ENCODE measurements around the gene HSD17B14. TPM values are rescaled to one million over a fixed set of nuclear protein-coding genes. Genes with fewer than 3 reads are reported as not detected.

The HSD17B14 gene
- total and polyA plus RNA-seq, 2 of the 13 experiments (the other 11 are each of a cell fraction or from before 2014, with no cell fraction given), result 0.58 to 1.2 TPM

GRCh38 chr19:48795055-48795684 is 41.1 kb downstream of the HSD17B14 start:
- H4K20me1 ChIP-seq (ENCODE audit: insufficient read depth, low read length), result no peaks in the 10 kb centered on the region
- BruUV-seq (replicated peaks), result no TSS peak
- CTCF ChIA-PET (ENCODE audit: low intra/inter-chr PET ratio, low total read pairs), result interaction anchor here (0.8 to 1.1 kb wide), 4 partner anchors 40 to 47 kb away, joined by 3 to 7 read pairs (median 4); partner anchors contain the start of gene HSD17B14
- H3K4me2 ChIP-seq (ENCODE audit: low read depth, low read length), result peak overlapping the region; percentile 61
- peaks cover 29% of the 10 kb centered on the region for H3K4me1 ChIP-seq (ENCODE audit: insufficient read depth, low read length)
- in situ Hi-C loops (cut with HindIII; ENCODE audit: extremely low pct_ligation_motif_present, low pct_unique_long_range_greater_than_20kb), result loop anchor here (5.0 kb wide), 1 partner anchor 42 kb away; the partner anchor contains the start of gene HSD17B14
- peak; percentile 91 for ATAC-seq
- H3K9ac ChIP-seq (ENCODE audit: insufficient read depth, low read depth, low read length), result peak overlapping the region; percentile 42
- H3K79me2 ChIP-seq (ENCODE audit: insufficient read depth, low read length), result no peaks in the 10 kb centered on the region
- intact Hi-C loops (cut with micrococcal nuclease; ENCODE audit: unreplicated experiment), result loop anchor here (1.0 kb wide), 1 partner anchor 40 kb away; no protein-coding TSS in a partner anchor
- POLR2A ChIA-PET, result interaction anchor here (0.9 to 2.3 kb wide), 8 partner anchors 11 to 175 kb away, joined by 3 to 53 read pairs (median 4); partner anchors contain the start of gene PPP1R15A
- DNase-seq (ENCODE audit: low spot score), result peak; percentile 79
- WGBS (ENCODE audit: low lambda C conversion rate), result 48% methylated on average over 23 of the region's 38 CpGs
- no peaks in the 10 kb centered on the region for H3K9me3 ChIP-seq (ENCODE audit: low read length)
- no peaks in the 10 kb centered on the region for H3K27me3 ChIP-seq (ENCODE audit: control insufficient read depth in 1 of 2, insufficient read depth in 2 of 2, low read length in 2 of 2)
- H3K4me3 ChIP-seq (replicated peaks in 1 of 3; ENCODE audit: insufficient read depth in 1 of 3, low read depth in 2 of 3, low read length in 3 of 3), result peak overlapping the region; percentile 39 to 80 (median 59); a peak in 5 of 6 replicates
- FAIRE-seq, result peak; percentile 83
- no peak overlapping the region for H3K27ac ChIP-seq (ENCODE audit: extremely low read length, insufficient read depth, low read length)
- H2AFZ ChIP-seq (ENCODE audit: low read length), result no peak overlapping the region
- no peaks in the 10 kb centered on the region for H3K36me3 ChIP-seq (replicated peaks in 1 of 2; ENCODE audit: control insufficient read depth in 1 of 2, insufficient read depth in 2 of 2, low read length in 2 of 2)
- peak; percentile 62 for TF ChIP-seq TEAD3 (CRISPR knock-in tag; optimal IDR thresholded peaks at IDR 0.05; ENCODE audit: borderline replicate concordance)
- peak; percentile 70 for TF ChIP-seq KAT8 (CRISPR knock-in tag; IDR thresholded peaks at IDR 0.05)
- peak; percentile 18; the same call in 1 of the 2 replicates for TF ChIP-seq GFI1 (CRISPR knock-in tag; IDR thresholded peaks at IDR 0.05; ENCODE audit: borderline replicate concordance)
- 0 out of 2 replicates have a peak, but pooled peaks have one; percentile 86 for TF ChIP-seq ZNF597 (CRISPR knock-in tag; IDR thresholded peaks at IDR 0.05)
- TF ChIP-seq PATZ1 (CRISPR knock-in tag; IDR thresholded peaks at IDR 0.05), result peak; percentile 69
- TF ChIP-seq ZNF788 (CRISPR knock-in tag; IDR thresholded peaks at IDR 0.05; ENCODE audit: borderline replicate concordance), result peak; percentile 71; the same call in 1 of the 2 replicates
- peak; percentile 31; the same call in 1 of the 2 replicates for TF ChIP-seq ZNF124 (CRISPR knock-in tag; IDR thresholded peaks at IDR 0.05)
- peak; percentile 21; the same call in 1 of the 2 replicates for TF ChIP-seq TAF1 (CRISPR knock-in tag; IDR thresholded peaks at IDR 0.05)
- TF ChIP-seq KLF12 (CRISPR knock-in tag; IDR thresholded peaks at IDR 0.05; ENCODE audit: borderline replicate concordance), result no peak
- peak; percentile 77 for TF ChIP-seq ZMYM2 (CRISPR knock-in tag; IDR thresholded peaks at IDR 0.05)
- TF ChIP-seq SP140L (CRISPR knock-in tag; IDR thresholded peaks at IDR 0.05; ENCODE audit: borderline replicate concordance), result no peak
- peak; percentile 38; the same call in 1 of the 2 replicates for TF ChIP-seq UBTF (CRISPR knock-in tag; IDR thresholded peaks at IDR 0.05)
- peak; percentile 60 for TF ChIP-seq RXRB (CRISPR knock-in tag; IDR thresholded peaks at IDR 0.05; ENCODE audit: borderline replicate concordance)
- TF ChIP-seq ZMAT3 (CRISPR knock-in tag; conservative IDR thresholded peaks at IDR 0.05), result 0 out of 2 replicates have a peak, but pooled peaks have one; percentile 78
- TF ChIP-seq SP2 (CRISPR knock-in tag; IDR thresholded peaks at IDR 0.05), result peak; percentile 18; the same call in 1 of the 2 replicates
- peak; percentile 24; the same call in 1 of the 2 replicates for TF ChIP-seq KMT2B (CRISPR knock-in tag; IDR thresholded peaks at IDR 0.05)
- TF ChIP-seq SIN3A (IDR thresholded peaks at IDR 0.05; ENCODE audit: borderline replicate concordance, low read depth, low read length), result no peak

Data from HepG2 (cell line).